Neural progenitor cell (in vitro differentiated cells): ENCODE results near the gene ALDH1L2. TPM values are rescaled to one million over a fixed set of nuclear protein-coding genes. Genes with fewer than 3 reads are reported as not detected.

Experiments used
- DNase-seq: peaks from one replicate; pipeline ENCODE4 v3.0.0-alpha.2; 2016; ENCODE audit warnings: low spot score
- H2AFZ ChIP-seq: fragments of 200-600 bp; sonication (generic); replicated peaks from 2 replicates; pipeline ENCODE4 v1.6.1; 2016; ENCODE audit warnings: antibody characterized with exemption
- H3F3A ChIP-seq: fragments of 200-600 bp; sonication (generic); 2 replicates; pipeline ENCODE4 v1.6.1; 2016; ENCODE audit warnings: antibody characterized with exemption, low read depth
- H3K27ac ChIP-seq: fragments of 200-600 bp; sonication (generic); 2 replicates; pipeline ENCODE4 v1.5.1; 2016; ENCODE audit warnings: mild to moderate bottlenecking
- H3K27me3 ChIP-seq: fragments of 200-600 bp; sonication (generic); 2 replicates; pipeline ENCODE4 v1.6.1; 2016; ENCODE audit warnings: mild to moderate bottlenecking, moderate library complexity
- H3K36me3 ChIP-seq: fragments of 200-600 bp; sonication (generic); 2 replicates; pipeline ENCODE4 v1.5.1; 2016
- H3K4me1 ChIP-seq: fragments of 200-600 bp; sonication (generic); 2 replicates; pipeline ENCODE4 v1.6.1; 2016; ENCODE audit warnings: mixed run types
- H3K4me2 ChIP-seq: fragments of 200-600 bp; sonication (generic); 2 replicates; pipeline ENCODE4 v1.6.1; 2016
- H3K4me3 ChIP-seq: fragments of 200-600 bp; sonication (generic); 2 replicates; pipeline ENCODE4 v1.5.1; 2016
- H3K79me2 ChIP-seq: fragments of 200-600 bp; sonication (generic); 2 replicates; pipeline ENCODE4 v1.6.1; 2016; ENCODE audit warnings: low read depth
- H3K9ac ChIP-seq: fragments of 200-600 bp; sonication (generic); 2 replicates; pipeline ENCODE4 v1.6.1; 2016
- H3K9me3 ChIP-seq: fragments of 200-600 bp; sonication (generic); 2 replicates; pipeline ENCODE4 v1.5.1; 2016; ENCODE audit warnings: low read depth
- H4K20me1 ChIP-seq: fragments of 200-600 bp; sonication (generic); 2 replicates; pipeline ENCODE4 v1.6.1; 2016; ENCODE audit warnings: low read depth
- H3K27ac Mint-ChIP-seq: 3 replicates; pipeline ENCODE4 v1.8.0; 2021; ENCODE audit warnings: mixed read lengths
- H3K27me3 Mint-ChIP-seq: 2 replicates; pipeline ENCODE4 v1.8.0; 2022; ENCODE audit warnings: low read depth, mild to moderate bottlenecking, inconsistent platforms, moderate library complexity, mixed read lengths; ENCODE audit not compliant: insufficient read depth
- H3K36me3 Mint-ChIP-seq: 3 replicates; pipeline ENCODE4 v1.8.0; 2021; ENCODE audit warnings: mixed read lengths
- H3K4me1 Mint-ChIP-seq: 3 replicates; pipeline ENCODE4 v1.8.0; 2021; ENCODE audit warnings: mixed read lengths
- H3K4me3 Mint-ChIP-seq: 3 replicates; pipeline ENCODE4 v1.8.0; 2021; ENCODE audit warnings: mild to moderate bottlenecking, moderate library complexity, mixed read lengths
- H3K9me3 Mint-ChIP-seq: 3 replicates; pipeline ENCODE4 v1.8.0; 2020; ENCODE audit warnings: mixed read lengths
- EZH2 ChIP-seq: fragments of 200-600 bp; sonication (generic); IDR thresholded peaks from 2 replicates; pipeline ENCODE4 v1.6.1; 2017; ENCODE audit warnings: antibody characterized with exemption, mild to moderate bottlenecking, moderate library complexity
- EZH2phosphoT487 ChIP-seq: fragments of 200-600 bp; sonication (generic); IDR thresholded peaks from 2 replicates; pipeline ENCODE4 v1.6.1; 2017; ENCODE audit warnings: antibody characterized with exemption
- total RNA-seq: library from RNA; depleted of rRNA; stranded (reverse); fragments of >200 nt; gene quantifications from 2 replicates; pipeline ENCODE4 v1.2.3, GENCODE V29; 2015; ENCODE audit warnings: low replicate concordance
- TF ChIP-seq, protein P1 (sequence below): fragments of 200-600 bp; sonication (generic); IDR thresholded peaks from 2 replicates; pipeline ENCODE4 v1.5.1; 2017; ENCODE audit warnings: antibody characterized with exemption, mild to moderate bottlenecking

ALDH1L2 gene
- total RNA-seq, 1 donor from 2014 or later: 0.13 TPM

GRCh38 chr12:104976703-104977102, 107.6 kb downstream of the ALDH1L2 start:
- DNase-seq: no peak
- no peak overlapping the region for H3K4me3 ChIP-seq
- H3F3A ChIP-seq: no peaks in the 10 kb centered on the region
- no peak overlapping the region for H3K4me2 ChIP-seq
- H3K9me3 ChIP-seq: no peaks in the 10 kb centered on the region
- H3K4me3 Mint-ChIP-seq: no peak overlapping the region
- no peaks in the 10 kb centered on the region for H3K36me3 Mint-ChIP-seq
- TF ChIP-seq EZH2 (no peak), EZH2phosphoT487 (no peak)
- TF ChIP-seq, protein P1, sequence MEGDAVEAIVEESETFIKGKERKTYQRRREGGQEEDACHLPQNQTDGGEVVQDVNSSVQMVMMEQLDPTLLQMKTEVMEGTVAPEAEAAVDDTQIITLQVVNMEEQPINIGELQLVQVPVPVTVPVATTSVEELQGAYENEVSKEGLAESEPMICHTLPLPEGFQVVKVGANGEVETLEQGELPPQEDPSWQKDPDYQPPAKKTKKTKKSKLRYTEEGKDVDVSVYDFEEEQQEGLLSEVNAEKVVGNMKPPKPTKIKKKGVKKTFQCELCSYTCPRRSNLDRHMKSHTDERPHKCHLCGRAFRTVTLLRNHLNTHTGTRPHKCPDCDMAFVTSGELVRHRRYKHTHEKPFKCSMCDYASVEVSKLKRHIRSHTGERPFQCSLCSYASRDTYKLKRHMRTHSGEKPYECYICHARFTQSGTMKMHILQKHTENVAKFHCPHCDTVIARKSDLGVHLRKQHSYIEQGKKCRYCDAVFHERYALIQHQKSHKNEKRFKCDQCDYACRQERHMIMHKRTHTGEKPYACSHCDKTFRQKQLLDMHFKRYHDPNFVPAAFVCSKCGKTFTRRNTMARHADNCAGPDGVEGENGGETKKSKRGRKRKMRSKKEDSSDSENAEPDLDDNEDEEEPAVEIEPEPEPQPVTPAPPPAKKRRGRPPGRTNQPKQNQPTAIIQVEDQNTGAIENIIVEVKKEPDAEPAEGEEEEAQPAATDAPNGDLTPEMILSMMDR: peak; percentile 7
- no peak overlapping the region for H3K27ac Mint-ChIP-seq
- H3K36me3 ChIP-seq: no peaks in the 10 kb centered on the region
- H3K4me1 ChIP-seq: no peaks in the 10 kb centered on the region
- H3K27me3 Mint-ChIP-seq: peaks cover 3% of the 10 kb centered on the region
- no peaks in the 10 kb centered on the region for H4K20me1 ChIP-seq
- H3K27me3 ChIP-seq: no peaks in the 10 kb centered on the region
- H3K79me2 ChIP-seq: no peaks in the 10 kb centered on the region
- H3K9me3 Mint-ChIP-seq: peaks cover 3% of the 10 kb centered on the region
- no peak overlapping the region for H3K9ac ChIP-seq
- no peaks in the 10 kb centered on the region for H3K4me1 Mint-ChIP-seq
- H2AFZ ChIP-seq: no peak overlapping the region
- H3K27ac ChIP-seq: no peak overlapping the region

- Histone ChIP-seq H3K9me3 (no peaks in the 10 kb centered on the region), H4K20me1 (no peaks in the 10 kb centered on the region), H3K27me3 (no peaks in the 10 kb centered on the region), H3K4me1 (no peaks in the 10 kb centered on the region), H3K4me2 (no peak overlapping the region), H3F3A (no peaks in the 10 kb centered on the region), H3K9ac (no peak overlapping the region), H3K79me2 (no peaks in the 10 kb centered on the region), H3K36me3 (no peaks in the 10 kb centered on the region), H3K27ac (no peak overlapping the region), H2AFZ (no peak overlapping the region), H3K4me3 (no peak overlapping the region)
- H3K4me1 Mint-ChIP-seq: no peaks in the 10 kb centered on the region
- H3K27me3 Mint-ChIP-seq: peaks cover 3% of the 10 kb centered on the region
- DNase-seq: no peak
- peaks cover 3% of the 10 kb centered on the region for H3K9me3 Mint-ChIP-seq
- H3K36me3 Mint-ChIP-seq: no peaks in the 10 kb centered on the region
- no peak overlapping the region for H3K4me3 Mint-ChIP-seq
- H3K27ac Mint-ChIP-seq: no peak overlapping the region
- no peak for TF ChIP-seq EZH2
- TF ChIP-seq EZH2phosphoT487: no peak
- TF ChIP-seq, protein P1: no peak
Observed at GRCh38 chr12:104975587-104976343, 108.5 kb downstream of the ALDH1L2 start.

GRCh38 chr12:104974626-104975290, 109.5 kb downstream of the ALDH1L2 start:
- Histone ChIP-seq H3K4me3 (no peak overlapping the region), H2AFZ (no peak overlapping the region), H3K27me3 (no peaks in the 10 kb centered on the region), H3K4me1 (no peaks in the 10 kb centered on the region), H3K36me3 (no peaks in the 10 kb centered on the region), H3K4me2 (no peak overlapping the region), H3K79me2 (no peaks in the 10 kb centered on the region), H3F3A (no peaks in the 10 kb centered on the region), H4K20me1 (no peaks in the 10 kb centered on the region), H3K9me3 (no peaks in the 10 kb centered on the region), H3K9ac (no peak overlapping the region), H3K27ac (no peak overlapping the region)
- no peak for DNase-seq
- Mint-ChIP-seq H3K36me3 (no peaks in the 10 kb centered on the region), H3K4me3 (no peak overlapping the region), H3K27ac (no peak overlapping the region), H3K27me3 (peaks cover 3% of the 10 kb centered on the region), H3K4me1 (no peaks in the 10 kb centered on the region), H3K9me3 (peaks cover 3% of the 10 kb centered on the region)
- TF ChIP-seq EZH2phosphoT487 (no peak), EZH2 (no peak)
- TF ChIP-seq, protein P1: no peak
